Right kidney (tissue), 9 donors: ENCODE measurements around the gene YIF1B.
A peak's percentile ranks its signal among the peaks of the same experiment; 100 is the strongest.
"Not testable (repeated sequence)": the region's sequence is repeated elsewhere in the genome, so short reads cannot be mapped to it uniquely, and the experiment has no call there.

ENCODE experiments used
- DNase-seq: peaks from one replicate; pipeline ENCODE4 v3.0.0-alpha.2; 2016
- long read RNA-seq, 8 donors: transcript quantifications; one replicate each; lab custom pipeline, GENCODE V29; 2026

Gene YIF1B, protein sequence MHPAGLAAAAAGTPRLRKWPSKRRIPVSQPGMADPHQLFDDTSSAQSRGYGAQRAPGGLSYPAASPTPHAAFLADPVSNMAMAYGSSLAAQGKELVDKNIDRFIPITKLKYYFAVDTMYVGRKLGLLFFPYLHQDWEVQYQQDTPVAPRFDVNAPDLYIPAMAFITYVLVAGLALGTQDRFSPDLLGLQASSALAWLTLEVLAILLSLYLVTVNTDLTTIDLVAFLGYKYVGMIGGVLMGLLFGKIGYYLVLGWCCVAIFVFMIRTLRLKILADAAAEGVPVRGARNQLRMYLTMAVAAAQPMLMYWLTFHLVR
- long read RNA-seq, donor 1, transcript YIF1B-216 (8 exons, 1,181 nt): major isoform, 25 of 41 reads
- long read RNA-seq, donor 1, transcript YIF1B-203 (8 exons, 1,225 nt): minor isoform, 5 of 41 reads
- long read RNA-seq, donor 1, partial matches to known transcripts: 6 of 41 reads
- long read RNA-seq, donor 1, other reads (novel, unspliced or antisense): 0 of 41 reads
- long read RNA-seq, donor 2, transcript YIF1B-216 (8 exons, 1,181 nt): major isoform, 12 of 24 reads
- long read RNA-seq, donor 2, partial matches to known transcripts: 5 of 24 reads
- long read RNA-seq, donor 2, other reads (novel, unspliced or antisense): 0 of 24 reads
- long read RNA-seq, donor 3, transcript YIF1B-216 (8 exons, 1,181 nt): major isoform, 5 of 13 reads
- long read RNA-seq, donor 3, partial matches to known transcripts: 5 of 13 reads
- long read RNA-seq, donor 3, other reads (novel, unspliced or antisense): 0 of 13 reads
- long read RNA-seq, donor 4, partial matches to known transcripts: 0 of 12 reads
- long read RNA-seq, donor 4, other reads (novel, unspliced or antisense): 0 of 12 reads
- long read RNA-seq, donor 5, transcript YIF1B-203 (8 exons, 1,225 nt): minor isoform, 6 of 22 reads
- long read RNA-seq, donor 5, transcript YIF1B-216 (8 exons, 1,181 nt): major isoform, 10 of 22 reads
- long read RNA-seq, donor 5, partial matches to known transcripts: 0 of 22 reads
- long read RNA-seq, donor 5, other reads (novel, unspliced or antisense): 0 of 22 reads
- long read RNA-seq, donor 6, transcript YIF1B-204 (7 exons, 1,404 nt): minor isoform, 6 of 32 reads
- long read RNA-seq, donor 6, transcript YIF1B-216 (8 exons, 1,181 nt): major isoform, 11 of 32 reads
- long read RNA-seq, donor 6, partial matches to known transcripts: 12 of 32 reads
- long read RNA-seq, donor 6, other reads (novel, unspliced or antisense): 0 of 32 reads
- long read RNA-seq, donor 7: 0 reads
- long read RNA-seq, donor 8, transcript YIF1B-216 (8 exons, 1,181 nt): major isoform, 21 of 27 reads
- long read RNA-seq, donor 8, partial matches to known transcripts: 0 of 27 reads
- long read RNA-seq, donor 8, other reads (novel, unspliced or antisense): 0 of 27 reads

DNA sequence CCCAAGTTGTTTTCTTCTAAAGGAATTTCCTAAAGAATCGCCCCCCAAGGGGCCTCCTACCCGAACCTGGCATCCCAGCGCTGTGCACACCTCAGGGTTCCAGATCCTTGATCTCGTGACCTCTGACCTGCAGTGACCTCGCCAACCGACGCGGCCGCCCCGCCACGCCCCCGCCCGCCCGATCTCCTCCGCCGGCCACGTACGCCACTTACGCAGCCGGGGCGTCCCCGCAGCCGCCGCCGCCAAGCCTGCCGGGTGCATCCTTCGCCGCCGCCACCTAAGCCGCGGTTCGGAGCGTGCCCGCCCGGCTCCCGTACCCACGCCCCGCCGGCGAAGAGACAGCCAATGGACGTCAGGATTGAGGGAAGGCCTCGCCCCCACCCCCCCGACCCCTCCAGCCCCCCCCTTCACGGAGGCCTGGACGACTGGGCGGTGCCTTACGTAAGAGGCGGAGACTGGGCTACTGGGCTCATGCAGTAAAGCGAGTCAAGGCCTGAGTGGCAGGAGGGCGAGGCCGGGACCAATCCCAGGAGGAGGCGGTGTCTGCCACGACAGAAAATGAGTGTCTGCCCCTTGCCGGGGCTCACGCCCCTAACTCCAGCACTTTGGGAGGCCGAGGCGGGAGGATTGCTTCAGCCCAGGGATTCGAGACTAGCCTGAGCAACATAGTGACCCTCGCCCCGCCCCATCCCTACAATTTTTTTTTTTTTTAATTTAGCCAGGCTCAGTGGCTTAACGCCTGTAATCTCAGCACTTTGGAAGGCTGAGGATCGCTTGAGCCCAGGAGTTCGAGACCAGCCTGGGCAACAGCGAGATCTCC lies at the start of gene YIF1B:
YIF1B (minus strand) TSS at position 291 of the 820 bp plus-strand sequence; CDS start at position 261, 30 bp downstream.
- DNase-seq: peak; percentile 89

DNA sequence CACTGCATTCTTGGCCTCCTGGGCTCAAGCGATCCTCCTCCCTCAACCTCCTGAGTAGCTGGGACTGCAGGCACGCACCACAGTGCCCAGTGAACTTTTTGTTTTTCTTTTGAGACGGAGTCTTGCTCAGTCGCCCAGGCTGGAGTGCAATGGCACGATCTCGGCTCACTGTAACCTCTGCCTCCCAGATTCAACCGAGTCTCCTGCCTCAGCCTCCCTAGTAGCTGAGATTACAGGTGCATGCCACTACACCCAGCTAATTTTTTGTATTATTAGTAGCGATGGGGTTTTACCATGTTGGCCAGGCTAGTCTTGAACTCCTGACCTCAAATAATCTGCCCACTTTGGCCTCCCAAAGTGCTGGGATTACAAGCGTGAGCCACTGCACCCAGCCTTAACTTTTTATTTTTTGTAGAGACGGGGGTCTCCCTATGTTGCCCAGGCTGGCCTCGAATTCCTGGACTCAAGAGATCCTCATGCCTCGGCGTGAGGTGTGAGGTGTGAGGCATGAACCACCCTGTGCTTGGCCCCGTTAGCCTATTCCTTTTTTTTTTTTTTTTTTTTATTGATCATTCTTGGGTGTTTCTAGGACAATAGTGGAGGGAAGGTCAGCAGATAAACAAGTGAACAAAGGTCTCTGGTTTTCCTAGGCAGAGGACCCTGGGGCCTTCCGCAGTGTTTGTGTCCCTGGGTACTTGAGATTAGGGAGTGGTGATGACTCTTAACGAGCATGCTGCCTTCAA lies 47.4 kb upstream of the YIF1B start:
- DNase-seq: not testable (repeated sequence)

DNA sequence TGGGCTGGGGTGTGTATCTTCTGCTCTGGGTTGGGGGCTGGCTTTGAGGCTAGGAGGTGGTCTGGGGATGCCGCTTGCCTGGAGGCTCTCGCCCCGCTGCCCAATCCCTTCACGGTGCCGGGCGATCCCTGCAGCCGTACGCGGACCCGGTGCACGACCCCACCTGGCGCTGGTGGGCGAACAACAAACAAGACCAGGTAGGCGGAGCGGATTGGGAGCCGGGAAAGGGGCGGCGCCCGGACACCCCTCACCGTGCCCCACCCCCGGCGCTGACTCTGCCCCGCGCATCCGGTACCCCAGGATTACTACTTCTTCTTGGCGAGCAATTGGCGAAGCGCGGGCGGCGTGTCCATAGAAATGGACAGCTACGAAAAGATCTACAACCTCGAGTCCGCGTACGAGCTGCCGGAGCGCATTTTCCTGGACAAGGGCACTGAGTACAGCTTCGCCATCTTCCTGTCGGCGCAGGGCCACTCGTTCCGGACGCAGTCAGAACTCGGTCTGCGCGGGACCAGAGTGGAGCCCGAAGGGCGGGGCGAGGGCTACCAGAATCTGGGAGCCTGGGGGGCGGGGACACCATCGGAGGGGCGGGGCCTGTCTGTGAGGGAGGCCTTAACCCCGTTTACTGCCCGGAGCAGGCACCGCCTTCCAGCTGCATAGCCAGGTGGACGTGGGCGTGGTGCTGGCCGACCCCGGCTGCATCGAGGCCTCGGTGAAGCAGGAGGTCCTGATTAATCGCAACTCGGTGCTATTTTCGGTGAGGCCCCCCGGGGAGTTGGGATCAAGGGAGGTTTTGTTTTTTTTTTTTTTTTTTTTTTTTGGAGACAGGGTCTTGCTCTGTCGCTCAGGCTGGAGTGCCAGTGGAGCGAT lies 46.6 kb upstream of the YIF1B start:
- peak; percentile 92 for DNase-seq

DNA sequence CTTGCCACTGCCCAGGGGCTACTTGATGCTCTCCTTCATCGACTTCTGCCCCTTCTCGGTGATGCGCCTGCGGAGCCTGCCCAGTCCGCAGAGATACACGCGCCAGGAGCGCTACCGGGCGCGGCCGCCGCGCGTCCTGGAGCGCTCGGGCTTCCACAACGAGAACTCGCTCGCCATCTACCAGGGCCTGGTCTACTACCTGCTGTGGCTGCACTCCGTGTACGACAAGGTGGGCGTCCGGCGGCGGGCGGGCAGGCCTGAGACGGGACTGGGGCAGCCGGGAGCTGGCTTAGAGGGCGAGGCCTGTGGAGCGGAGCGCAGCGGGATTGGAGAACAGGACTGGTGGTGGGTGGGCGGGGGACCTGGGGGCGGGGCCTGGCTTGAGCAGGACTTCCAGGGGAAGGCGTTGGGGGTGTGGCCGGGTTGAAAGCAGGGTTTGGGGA lies 45.9 kb upstream of the YIF1B start:
- DNase-seq: peak; percentile 87

DNA sequence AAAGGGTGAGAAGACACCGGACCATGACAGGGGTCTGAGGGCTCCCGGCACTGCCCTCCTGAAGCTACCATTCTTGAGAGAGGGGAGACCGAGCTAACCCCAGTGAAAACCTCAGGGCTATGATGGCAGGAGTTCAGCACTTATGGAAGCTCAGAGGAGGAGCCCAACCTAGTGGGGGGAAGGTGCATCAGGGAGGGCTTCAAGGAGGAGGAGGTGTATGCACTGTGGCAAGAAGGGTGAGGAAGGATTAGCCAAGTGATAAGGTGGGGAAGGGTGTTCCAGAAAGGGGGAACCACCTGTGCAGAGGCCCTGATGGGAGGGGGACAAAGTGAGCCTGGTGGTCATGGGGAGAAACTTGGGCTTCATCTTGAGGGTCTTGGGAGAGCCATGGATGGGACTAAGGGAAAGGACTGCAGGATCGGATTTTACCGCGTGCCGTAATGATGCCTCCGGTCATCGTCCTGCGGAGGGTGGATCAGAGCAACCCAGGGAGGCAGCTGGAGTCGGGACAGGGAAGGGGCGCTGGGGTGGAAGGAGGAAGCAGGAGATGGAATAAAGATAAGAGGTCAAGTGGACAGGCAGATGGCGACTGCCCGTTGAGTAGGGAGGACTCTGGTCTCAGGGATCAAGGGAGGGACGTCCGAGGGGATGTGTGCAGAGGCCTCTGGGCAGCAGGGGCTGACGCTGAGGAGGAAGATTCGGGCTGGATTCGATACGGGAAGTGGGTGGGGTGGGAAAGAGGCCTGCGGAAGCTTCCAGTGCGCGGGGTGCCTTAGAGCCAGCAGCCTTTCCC lies 45.3 kb upstream of the YIF1B start:
- DNase-seq: no peak

DNA sequence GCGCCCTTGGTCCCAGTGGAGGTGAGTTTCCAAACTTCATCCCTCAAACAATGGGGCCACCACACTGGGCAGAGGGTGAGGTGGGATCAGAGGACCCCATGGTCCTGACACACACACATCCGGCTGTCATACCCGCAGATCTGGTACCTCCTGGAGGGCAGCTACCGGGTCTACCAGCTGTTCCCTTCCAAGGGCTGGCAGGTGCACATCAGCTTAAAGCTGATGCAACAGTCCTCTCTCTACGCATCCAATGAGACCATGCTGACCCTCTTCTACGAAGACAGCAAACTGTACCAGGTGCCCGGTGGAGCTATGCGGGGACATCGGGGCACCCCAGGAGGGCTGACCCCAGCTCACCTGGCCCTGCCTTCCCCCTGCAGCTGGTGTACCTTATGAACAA lies 44.6 kb upstream of the YIF1B start:
- no peak for DNase-seq

DNA sequence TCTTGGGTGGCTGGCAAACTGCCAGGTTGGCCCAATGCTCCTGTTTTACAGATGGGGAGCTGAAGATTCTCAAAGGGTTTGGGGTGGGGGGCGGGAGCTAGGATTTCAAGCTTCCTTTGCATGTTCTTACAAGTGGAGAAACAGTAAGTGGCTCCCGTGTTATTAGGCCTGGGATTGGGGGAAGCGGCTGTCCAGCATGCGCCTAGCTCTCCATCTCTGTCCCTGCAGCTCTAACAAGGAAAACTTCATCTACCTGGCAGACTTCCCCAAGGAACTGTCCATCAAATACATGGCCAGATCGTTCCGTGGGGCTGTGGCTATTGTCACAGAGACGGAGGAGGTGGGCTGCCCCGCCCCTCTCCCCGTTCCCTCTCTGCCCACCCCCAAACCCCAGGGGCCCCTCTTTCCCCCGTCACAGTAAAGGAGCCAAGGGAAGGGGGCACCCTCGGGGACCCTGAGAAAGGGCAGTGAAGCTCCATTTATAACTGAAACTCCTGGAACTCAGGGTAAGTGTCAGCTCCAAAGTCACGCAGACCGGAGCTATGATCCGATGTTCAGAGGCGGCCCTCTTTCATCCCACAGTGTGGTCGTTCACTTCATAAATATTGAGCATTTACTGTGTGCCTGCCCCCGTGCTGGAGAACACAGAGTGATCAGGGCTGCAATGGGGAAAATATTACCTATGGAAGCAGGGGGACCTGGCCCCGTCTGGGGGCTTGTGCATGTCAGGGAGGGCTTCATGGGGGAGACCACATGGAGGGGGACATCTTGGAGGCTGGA lies 43.7 kb upstream of the YIF1B start:
- DNase-seq: no peak

DNA sequence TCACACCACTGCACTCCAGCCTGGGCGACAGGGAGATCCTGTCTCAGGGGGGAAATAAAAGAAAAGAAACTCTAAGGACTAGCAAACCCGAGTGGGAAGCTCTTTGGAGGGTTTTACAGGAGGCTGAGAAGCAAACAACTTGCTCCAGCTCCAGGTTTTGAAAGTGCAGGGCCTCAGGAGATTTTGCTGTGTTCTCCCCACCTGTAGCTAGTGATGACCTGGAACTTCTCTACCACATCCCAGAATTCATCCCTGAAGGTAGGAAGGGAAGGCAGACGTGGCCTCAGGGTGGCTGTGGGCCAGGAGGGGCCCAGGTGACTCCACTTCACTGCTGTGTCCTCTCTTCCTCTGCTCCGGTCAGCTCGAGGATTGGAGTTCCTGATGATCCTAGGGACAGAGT lies 42.3 kb upstream of the YIF1B start:
- DNase-seq: no peak

DNA sequence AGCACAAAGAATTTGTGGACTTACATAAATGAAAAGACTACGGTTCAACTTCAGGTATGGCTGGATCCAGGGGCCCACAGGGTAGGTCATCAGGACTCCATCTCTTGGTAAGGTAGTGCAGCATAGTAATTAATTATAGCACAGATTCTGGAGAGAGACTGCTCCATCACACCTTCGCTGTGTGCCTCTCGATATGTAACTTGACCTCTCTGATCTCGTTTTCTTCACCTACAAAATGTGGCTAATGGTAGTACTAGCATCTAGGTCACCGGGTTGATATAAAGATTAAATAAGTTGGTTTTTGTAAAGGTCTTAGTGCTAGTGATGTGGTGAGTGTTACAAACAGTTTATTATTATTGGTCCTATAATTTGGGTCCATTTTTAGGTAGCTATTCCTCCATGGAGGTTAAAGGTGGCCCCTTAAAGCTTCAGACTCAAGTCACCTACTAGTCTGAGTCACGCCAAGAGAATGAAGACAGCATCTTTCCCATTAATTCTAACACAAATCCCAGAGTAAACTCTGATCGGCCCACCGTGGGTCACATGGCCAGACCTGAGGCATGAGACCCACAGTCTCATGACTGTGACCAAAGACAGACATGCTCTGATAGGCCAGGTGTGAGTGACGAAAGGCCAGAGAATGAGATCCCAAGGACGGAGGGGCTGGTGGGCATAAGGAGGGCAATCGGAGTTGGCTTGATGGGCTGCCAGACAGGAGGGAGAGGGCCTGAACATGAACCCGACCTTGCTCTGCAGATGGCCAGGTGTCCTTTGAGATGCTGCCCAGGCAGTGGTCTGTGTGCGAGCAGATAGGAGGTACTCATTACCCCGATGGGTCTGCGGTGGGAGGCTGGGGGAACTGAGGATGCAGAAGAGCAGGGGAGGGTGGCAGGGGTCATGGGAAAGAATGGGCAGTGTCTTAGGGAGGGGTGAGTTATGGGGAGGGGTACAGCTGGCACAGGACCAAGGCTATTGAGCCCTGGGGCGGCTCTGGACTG lies 40.3 kb upstream of the YIF1B start:
- DNase-seq: no peak

DNA sequence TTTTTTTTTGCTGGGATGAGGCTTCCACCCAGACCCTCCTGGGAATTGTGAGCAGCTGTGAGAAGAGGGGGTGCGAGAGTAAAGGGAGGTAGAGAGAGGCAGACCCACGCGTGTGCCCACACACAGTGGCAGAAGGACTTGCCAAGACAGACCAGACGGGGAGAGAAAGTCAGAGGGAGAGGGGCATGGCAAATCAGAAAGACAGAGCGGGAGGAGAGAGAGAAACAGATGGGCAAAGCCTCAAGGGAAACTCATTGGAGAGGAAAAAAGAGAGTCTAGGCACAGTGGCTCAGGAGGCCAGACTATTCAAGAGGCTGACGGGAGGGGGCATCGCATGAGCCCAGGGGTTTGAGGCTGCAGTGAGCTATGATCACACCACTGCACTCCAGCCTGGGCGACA lies 36.9 kb upstream of the YIF1B start:
- DNase-seq: no peak

DNA sequence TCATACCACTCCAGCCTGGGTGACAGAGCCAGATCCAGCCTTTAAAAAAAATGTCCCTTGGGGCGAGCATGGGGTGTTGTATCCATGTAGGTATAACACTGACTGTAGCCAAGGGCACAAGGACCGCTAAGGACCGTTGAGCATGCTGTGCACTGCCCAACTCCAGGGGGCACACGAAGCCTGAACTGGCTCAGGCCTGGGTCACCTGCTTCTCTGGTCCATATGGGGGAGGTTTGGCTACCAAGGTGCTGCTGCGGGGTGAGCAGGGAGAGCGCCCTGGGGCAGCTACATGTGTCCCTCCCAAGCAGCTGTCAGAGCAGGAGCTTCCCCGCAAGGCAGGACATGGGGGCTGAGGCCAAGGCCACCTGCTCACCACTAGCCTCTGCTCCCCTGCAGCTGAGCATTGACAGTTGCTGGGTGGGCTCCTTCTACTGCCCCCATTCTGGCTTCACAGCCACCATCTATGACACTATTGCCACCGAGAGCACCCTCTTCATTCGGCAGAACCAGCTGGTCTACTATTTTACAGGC lies 36.2 kb upstream of the YIF1B start:
- no peak for DNase-seq

DNA sequence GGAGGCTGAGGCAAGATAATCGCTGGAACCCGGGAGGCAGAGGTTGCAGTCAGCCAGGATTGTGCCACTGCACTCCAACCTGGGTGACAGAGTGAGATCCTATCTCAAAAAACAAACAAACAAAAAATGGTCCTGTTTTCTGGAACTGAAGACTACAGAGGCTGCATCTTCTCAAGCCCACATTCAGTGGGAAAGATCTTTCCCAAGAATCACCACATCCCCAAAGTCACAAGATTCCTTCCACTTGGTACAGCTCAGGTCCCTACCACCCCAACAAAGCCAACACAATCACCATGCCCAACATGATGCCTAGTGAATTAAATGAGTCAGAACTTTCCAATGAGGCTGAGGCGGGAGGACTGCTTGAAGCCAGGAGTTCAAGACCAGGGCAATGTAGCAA lies 35.1 kb upstream of the YIF1B start:
- no peak for DNase-seq

DNA sequence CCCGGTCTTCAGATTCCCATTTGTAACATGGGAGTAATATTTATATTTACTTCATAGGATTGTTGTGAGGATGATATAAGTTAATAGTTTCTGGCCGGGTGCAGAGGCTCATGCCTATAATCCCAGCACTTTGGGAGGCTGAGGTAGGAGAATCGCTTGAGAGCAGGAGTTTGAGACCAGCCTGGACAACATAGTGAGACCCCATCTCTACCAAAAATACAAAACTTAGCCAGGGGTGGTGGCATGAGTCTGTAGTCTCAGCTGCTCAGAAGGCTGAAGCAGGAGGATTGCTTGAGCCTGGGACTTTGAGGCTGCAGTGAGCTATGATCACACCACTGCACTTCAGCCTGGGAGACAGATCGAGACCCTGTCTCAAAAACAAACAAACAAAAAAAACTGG lies 31.1 kb upstream of the YIF1B start:
- no peak for DNase-seq

DNA sequence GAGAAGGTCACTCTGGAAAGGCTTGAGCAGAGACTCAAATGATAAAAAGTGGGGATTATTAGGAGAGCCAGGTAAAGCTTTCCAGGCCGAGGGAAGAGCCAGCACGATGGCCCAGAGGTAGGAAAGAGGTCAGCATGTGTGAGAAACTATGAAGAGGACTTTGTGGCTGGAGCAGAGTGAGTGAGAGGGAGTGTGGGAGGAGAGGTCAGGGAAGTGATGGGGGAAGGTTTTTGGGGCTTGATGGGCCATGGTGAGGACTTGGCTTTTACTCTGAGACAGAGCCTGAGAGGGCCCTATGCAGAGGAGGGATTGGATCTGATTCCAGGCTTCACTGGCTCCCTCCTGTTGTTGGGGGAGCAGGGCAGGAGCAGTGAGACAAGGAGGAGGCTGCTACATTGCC lies 25.2 kb upstream of the YIF1B start:
- no peak for DNase-seq

DNA sequence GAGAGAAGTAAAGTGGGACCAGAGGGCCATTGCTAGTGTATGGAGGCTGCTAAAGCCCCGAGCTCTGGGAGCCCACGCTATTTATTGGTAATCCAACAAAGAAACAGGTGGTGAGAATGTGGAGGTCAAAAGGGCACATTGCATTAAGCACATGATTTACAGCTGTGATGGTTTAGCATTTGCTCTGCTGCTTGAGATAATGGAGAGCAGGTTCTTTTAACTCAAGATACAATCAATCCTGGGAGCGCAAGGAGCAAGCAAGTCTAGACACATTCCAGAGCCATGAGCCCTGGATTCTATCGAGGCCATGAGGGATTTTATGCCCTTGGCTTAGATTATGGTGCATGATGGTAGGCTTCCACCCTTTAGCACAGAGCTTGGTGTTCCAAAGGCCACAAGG lies 23.3 kb upstream of the YIF1B start:
- DNase-seq: not testable (repeated sequence)

DNA sequence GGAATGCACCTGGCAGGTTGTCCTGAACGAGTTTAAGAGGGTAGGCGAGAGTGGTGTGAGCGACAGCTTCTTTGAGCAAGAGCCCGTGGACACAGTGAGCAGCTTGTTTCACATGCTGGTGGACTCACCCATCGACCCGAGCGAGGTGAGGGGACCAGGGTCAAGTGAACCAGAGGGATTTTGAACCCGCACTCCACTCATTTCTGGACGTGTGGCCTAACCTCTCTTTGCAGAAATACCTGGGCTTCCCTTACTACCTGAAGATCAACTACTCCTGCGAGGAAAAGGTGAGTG lies 21.6 kb upstream of the YIF1B start:
- no peak for DNase-seq
